ENCODE data around the gene PSAPL1. TPM values are rescaled to one million over a fixed set of nuclear protein-coding genes. Genes with fewer than 3 reads are reported as not detected.

The PSAPL1 gene
- total RNA-seq, 1 experiment from 2014 or later, result 0.05 TPM

DNA sequence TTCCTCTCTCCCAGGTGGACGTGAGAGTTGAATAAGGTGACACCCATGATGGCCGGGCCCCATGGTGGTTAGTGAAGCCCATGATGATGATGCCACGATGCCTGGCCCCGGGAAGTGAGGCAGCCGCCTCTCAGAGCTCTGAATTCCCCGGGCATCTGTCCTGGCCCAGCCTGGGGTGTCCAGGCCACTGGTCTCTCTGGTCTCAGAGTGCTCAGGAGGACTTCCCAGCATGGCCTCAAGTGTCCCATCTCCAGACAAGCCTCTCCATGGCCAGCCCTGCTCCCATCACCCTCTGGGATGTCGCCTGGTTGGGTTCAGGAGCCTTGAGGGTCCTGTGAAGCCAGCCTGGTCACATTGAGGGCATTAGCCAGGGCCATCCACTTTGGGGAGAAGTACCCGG is 24.7 kb upstream of the PSAPL1 start:
- H3K9me2 ChIP-seq (ENCODE audit: insufficient read depth), result no peaks in the 10 kb centered on the region
- ChIA-PET POLR2A (no interaction called here), CTCF (no interaction called here), RAD21 (ENCODE audit: low non-redundant PET in 1 of 2, low total read pairs in 2 of 2, uncharacterized antibody in 2 of 2, unreplicated experiment in 2 of 2) (no interaction called here)
- no peak overlapping the region for H3K4me2 ChIP-seq (ENCODE audit: low read length)
- H4K20me1 ChIP-seq (ENCODE audit: insufficient read depth), result no peaks in the 10 kb centered on the region
- no peaks in the 10 kb centered on the region for H3K79me2 ChIP-seq (ENCODE audit: insufficient read depth, low read length)
- no peak overlapping the region for H3K27ac ChIP-seq (ENCODE audit: low read depth, low read length)
- H2AFZ ChIP-seq (ENCODE audit: low read depth, low read length, poor library complexity, severe bottlenecking), result no peak overlapping the region
- no peaks in the 10 kb centered on the region for H3K27me3 ChIP-seq (ENCODE audit: insufficient read depth, low read length)
- TF ChIP-seq POLR2AphosphoS5 (IDR thresholded peaks at IDR 0.05; ENCODE audit: low read depth, low read length) (no peak), SIN3A (IDR thresholded peaks at IDR 0.05; ENCODE audit: low read depth) (no peak), ZFX (IDR thresholded peaks at IDR 0.05) (no peak), EGR1 (IDR thresholded peaks at IDR 0.05; ENCODE audit: low read depth) (no peak), CBX3 (IDR thresholded peaks at IDR 0.05; ENCODE audit: low read depth) (no peak), TCF7L2 (IDR thresholded peaks at IDR 0.05; ENCODE audit: borderline replicate concordance, extremely low read depth, insufficient read depth, insufficient read length) (no peak), EZH2 (IDR thresholded peaks at IDR 0.05) (no peak), SP1 (IDR thresholded peaks at IDR 0.05; ENCODE audit: low read depth) (no peak), FOSL1 (IDR thresholded peaks at IDR 0.05; ENCODE audit: low read depth) (no peak), EZH2phosphoT487 (IDR thresholded peaks at IDR 0.05; ENCODE audit: borderline replicate concordance) (no peak), ZNF274 (IDR thresholded peaks at IDR 0.05; ENCODE audit: low read depth, low read length) (no peak), RAD21 (IDR thresholded peaks at IDR 0.05; ENCODE audit: low read depth) (no peak), JUND (IDR thresholded peaks at IDR 0.05) (no peak), ELF1 (IDR thresholded peaks at IDR 0.05; ENCODE audit: borderline replicate concordance, low read depth) (no peak), CEBPB (IDR thresholded peaks at IDR 0.05; ENCODE audit: low read depth) (no peak), POLR2A (IDR thresholded peaks at IDR 0.05; ENCODE audit: borderline replicate concordance, extremely low read depth, insufficient read depth, insufficient read length) (no peak)
- TF ChIP-seq, protein P1, sequence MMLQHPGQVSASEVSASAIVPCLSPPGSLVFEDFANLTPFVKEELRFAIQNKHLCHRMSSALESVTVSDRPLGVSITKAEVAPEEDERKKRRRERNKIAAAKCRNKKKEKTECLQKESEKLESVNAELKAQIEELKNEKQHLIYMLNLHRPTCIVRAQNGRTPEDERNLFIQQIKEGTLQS (IDR thresholded peaks at IDR 0.05), result no peak
- TF ChIP-seq, protein P2, sequence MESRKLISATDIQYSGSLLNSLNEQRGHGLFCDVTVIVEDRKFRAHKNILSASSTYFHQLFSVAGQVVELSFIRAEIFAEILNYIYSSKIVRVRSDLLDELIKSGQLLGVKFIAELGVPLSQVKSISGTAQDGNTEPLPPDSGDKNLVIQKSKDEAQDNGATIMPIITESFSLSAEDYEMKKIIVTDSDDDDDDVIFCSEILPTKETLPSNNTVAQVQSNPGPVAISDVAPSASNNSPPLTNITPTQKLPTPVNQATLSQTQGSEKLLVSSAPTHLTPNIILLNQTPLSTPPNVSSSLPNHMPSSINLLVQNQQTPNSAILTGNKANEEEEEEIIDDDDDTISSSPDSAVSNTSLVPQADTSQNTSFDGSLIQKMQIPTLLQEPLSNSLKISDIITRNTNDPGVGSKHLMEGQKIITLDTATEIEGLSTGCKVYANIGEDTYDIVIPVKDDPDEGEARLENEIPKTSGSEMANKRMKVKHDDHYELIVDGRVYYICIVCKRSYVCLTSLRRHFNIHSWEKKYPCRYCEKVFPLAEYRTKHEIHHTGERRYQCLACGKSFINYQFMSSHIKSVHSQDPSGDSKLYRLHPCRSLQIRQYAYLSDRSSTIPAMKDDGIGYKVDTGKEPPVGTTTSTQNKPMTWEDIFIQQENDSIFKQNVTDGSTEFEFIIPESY (IDR thresholded peaks at IDR 0.05; ENCODE audit: extremely low read depth, insufficient replicate concordance, low read length), result no peak
- TF ChIP-seq, protein P3, sequence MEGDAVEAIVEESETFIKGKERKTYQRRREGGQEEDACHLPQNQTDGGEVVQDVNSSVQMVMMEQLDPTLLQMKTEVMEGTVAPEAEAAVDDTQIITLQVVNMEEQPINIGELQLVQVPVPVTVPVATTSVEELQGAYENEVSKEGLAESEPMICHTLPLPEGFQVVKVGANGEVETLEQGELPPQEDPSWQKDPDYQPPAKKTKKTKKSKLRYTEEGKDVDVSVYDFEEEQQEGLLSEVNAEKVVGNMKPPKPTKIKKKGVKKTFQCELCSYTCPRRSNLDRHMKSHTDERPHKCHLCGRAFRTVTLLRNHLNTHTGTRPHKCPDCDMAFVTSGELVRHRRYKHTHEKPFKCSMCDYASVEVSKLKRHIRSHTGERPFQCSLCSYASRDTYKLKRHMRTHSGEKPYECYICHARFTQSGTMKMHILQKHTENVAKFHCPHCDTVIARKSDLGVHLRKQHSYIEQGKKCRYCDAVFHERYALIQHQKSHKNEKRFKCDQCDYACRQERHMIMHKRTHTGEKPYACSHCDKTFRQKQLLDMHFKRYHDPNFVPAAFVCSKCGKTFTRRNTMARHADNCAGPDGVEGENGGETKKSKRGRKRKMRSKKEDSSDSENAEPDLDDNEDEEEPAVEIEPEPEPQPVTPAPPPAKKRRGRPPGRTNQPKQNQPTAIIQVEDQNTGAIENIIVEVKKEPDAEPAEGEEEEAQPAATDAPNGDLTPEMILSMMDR (IDR thresholded peaks at IDR 0.05 in 2 of 3, conservative IDR thresholded peaks at IDR 0.05 in 1 of 3; ENCODE audit: borderline replicate concordance in 1 of 3, insufficient read depth in 1 of 3, low read depth in 2 of 3, low read length in 2 of 3), result no peak
- TF ChIP-seq, protein P4, sequence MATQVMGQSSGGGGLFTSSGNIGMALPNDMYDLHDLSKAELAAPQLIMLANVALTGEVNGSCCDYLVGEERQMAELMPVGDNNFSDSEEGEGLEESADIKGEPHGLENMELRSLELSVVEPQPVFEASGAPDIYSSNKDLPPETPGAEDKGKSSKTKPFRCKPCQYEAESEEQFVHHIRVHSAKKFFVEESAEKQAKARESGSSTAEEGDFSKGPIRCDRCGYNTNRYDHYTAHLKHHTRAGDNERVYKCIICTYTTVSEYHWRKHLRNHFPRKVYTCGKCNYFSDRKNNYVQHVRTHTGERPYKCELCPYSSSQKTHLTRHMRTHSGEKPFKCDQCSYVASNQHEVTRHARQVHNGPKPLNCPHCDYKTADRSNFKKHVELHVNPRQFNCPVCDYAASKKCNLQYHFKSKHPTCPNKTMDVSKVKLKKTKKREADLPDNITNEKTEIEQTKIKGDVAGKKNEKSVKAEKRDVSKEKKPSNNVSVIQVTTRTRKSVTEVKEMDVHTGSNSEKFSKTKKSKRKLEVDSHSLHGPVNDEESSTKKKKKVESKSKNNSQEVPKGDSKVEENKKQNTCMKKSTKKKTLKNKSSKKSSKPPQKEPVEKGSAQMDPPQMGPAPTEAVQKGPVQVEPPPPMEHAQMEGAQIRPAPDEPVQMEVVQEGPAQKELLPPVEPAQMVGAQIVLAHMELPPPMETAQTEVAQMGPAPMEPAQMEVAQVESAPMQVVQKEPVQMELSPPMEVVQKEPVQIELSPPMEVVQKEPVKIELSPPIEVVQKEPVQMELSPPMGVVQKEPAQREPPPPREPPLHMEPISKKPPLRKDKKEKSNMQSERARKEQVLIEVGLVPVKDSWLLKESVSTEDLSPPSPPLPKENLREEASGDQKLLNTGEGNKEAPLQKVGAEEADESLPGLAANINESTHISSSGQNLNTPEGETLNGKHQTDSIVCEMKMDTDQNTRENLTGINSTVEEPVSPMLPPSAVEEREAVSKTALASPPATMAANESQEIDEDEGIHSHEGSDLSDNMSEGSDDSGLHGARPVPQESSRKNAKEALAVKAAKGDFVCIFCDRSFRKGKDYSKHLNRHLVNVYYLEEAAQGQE (IDR thresholded peaks at IDR 0.05; ENCODE audit: low read depth), result no peak
- no peak for DNase-seq (ENCODE audit: low read depth, low spot score)
- H3K36me3 ChIP-seq (ENCODE audit: control insufficient read depth in 1 of 2, insufficient read depth in 2 of 2, low read length in 2 of 2), result no peaks in the 10 kb centered on the region
- H3K9ac ChIP-seq (ENCODE audit: low read length), result no peak overlapping the region
- peaks cover 0 to 6% of the 10 kb centered on the region in 2 experiments; a peak in 1 of 4 replicates for H3K4me1 ChIP-seq (ENCODE audit: control insufficient read depth in 1 of 2, insufficient read depth in 2 of 2, low read length in 2 of 2)
- no peak overlapping the region for H3K4me3 ChIP-seq (replicated peaks in 1 of 2; ENCODE audit: low read depth in 1 of 2, low read length in 2 of 2)
- ATAC-seq, result no peak
- no TSS peak for BruUV-seq (replicated peaks)
- no peaks in the 10 kb centered on the region for H3K9me3 ChIP-seq (ENCODE audit: control insufficient read depth in 1 of 2, insufficient read depth in 1 of 2, low read depth in 1 of 2, low read length in 2 of 2)
- intact Hi-C loops (cut with micrococcal nuclease), result no loop called here
